ENCODE results near the gene MUC5AC. TPM values are rescaled to one million over a fixed set of nuclear protein-coding genes. Genes with fewer than 3 reads are reported as not detected.

MUC5AC gene
- total and polyA plus RNA-seq, 12 donors, result under 0.01 TPM; not detected in 9

DNA sequence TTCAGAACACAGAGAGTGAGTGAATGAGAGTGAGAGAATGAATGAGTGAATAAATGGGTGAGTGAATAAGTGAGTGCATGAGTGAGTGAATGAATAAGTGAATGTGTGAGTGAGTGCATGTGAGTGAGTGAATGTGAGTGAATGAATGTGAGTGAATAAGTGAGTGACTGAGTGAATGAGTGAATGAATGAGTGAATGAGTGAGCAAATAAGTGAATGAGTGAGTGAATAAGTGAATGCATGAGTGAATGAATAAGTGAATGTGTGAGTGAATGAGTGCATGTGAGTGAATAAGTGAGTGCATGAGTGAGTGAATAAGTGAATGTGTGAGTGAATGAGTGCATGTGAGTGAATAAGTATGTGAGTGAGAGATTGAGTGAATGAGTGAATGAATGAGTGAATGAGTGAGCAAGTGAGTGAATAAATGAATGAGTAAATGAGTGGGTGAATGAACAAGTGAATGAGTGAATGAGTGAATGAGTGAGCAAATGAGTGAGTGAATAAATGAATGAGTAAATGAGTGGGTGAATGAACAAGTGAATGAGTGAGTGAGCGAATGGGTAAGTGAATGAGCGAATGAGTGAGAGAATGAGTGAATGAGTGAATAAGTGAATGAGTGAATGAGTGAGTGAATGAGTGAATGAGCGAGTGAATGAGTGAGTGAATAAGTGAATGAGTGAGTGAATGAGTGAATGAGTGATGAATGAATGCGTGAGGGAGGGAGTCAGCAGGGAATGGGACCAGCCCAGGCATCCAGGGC, 43.8 kb downstream of the MUC5AC start:
- Histone ChIP-seq H3K27me3 (peaks cover 34% of the 10 kb centered on the region), H3K9me3 (replicated peaks in 1 of 3) (no peaks in the 10 kb centered on the region), H3K4me3 (no peak overlapping the region), H3K4me1 (replicated peaks in 1 of 2) (no peaks in the 10 kb centered on the region), H3K27ac (no peak overlapping the region), H3K36me3 (replicated peaks in 1 of 2) (no peaks in the 10 kb centered on the region)
- TF ChIP-seq POLR2A (IDR thresholded peaks at IDR 0.05) (no peak), CTCF (IDR thresholded peaks at IDR 0.05) (no peak)
- WGBS, 4 donors, result 77 to 91% (median 82%) methylated on average over 4 of the region's 4 CpGs
- no peak for DNase-seq
- intact Hi-C loops (cut with DNase I), result loop anchor here (2.0 to 5.0 kb wide), 3 partner anchors 313 to 376 kb away; no protein-coding TSS in a partner anchor

DNA sequence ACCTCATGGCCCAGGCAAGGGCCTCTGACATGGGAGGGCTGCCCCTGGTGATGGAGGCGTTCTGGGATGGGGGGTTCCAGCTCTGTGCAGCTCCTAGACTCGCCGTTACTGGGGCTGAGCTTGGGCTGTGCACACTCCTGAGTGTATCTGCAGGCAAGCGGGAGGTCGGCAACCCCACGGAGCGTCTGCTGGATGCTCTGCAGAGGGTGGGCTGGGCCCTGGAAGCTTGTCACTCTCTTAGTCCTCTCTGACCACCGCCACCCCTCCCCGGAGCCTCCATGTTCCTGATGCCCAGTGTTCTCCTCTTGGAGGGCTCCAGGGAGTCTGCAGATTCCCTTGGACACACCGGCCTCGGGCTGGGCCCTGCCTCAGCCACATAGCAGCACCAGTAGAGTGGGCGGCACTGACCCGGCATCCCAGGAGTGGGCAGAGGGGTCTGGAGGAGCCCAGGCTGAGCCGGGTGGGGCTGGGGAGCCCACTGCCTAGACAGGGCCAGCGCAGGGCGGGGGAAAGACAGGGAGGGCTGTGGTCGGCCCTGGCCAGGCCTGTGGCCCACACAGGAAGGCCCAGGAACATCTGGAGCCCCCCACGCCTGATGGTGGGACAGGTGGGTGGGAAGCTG, 44.5 kb downstream of the MUC5AC start:
- Histone ChIP-seq H3K36me3 (replicated peaks in 1 of 2) (no peaks in the 10 kb centered on the region), H3K4me3 (no peak overlapping the region), H3K27ac (no peak overlapping the region), H3K4me1 (replicated peaks in 1 of 2) (no peaks in the 10 kb centered on the region), H3K9me3 (replicated peaks in 1 of 3) (no peaks in the 10 kb centered on the region), H3K27me3 (peaks cover 27% of the 10 kb centered on the region)
- 22 to 51% (median 42%) methylated on average over 3 to 18 of the region's 18 CpGs for WGBS, 4 donors
- TF ChIP-seq POLR2A (IDR thresholded peaks at IDR 0.05) (no peak), CTCF (IDR thresholded peaks at IDR 0.05) (no peak)
- intact Hi-C loops (cut with DNase I), result loop anchor here (2.0 to 5.0 kb wide), 3 partner anchors 313 to 375 kb away; no protein-coding TSS in a partner anchor
- peak in 1 of 7 donors; percentile 7 for DNase-seq

- H3K36me3 ChIP-seq (replicated peaks in 1 of 2), result no peaks in the 10 kb centered on the region
- intact Hi-C loops (cut with DNase I), result loop anchor here (2.0 to 5.0 kb wide), 3 partner anchors 312 to 374 kb away; no protein-coding TSS in a partner anchor
- H3K27ac ChIP-seq, result no peak overlapping the region
- no peaks in the 10 kb centered on the region for H3K4me1 ChIP-seq (replicated peaks in 1 of 2)
- WGBS, 4 donors, result 0 to 70% (median 23%) methylated on average over 1 to 32 of the region's 32 CpGs
- no peaks in the 10 kb centered on the region for H3K9me3 ChIP-seq (replicated peaks in 1 of 3)
- peaks cover 24% of the 10 kb centered on the region for H3K27me3 ChIP-seq
- no peak for TF ChIP-seq POLR2A (IDR thresholded peaks at IDR 0.05)
- peak; percentile 74 to 96 (median 83) for TF ChIP-seq CTCF (IDR thresholded peaks at IDR 0.05)
- H3K4me3 ChIP-seq, result no peak overlapping the region
- DNase-seq, result peak in 6 of 7 donors; percentile 54 to 66 (median 62)
Observed at GRCh38 chr11:1202776-1203504, 45.2 kb downstream of the MUC5AC start.

Measured in adrenal gland (tissue), 12 donors.